GM12878 (cell line): ENCODE results near the gene AHCYL2. TPM values are rescaled to one million over a fixed set of nuclear protein-coding genes. Genes with fewer than 3 reads are reported as not detected.

ENCODE experiments used
- ATAC-seq: fragments of 200-7000 bp; cut with Tn5 transposase; 3 replicates; pipeline ENCODE4 v1.9.1; 2020; ENCODE audit warnings: mild to moderate bottlenecking, moderate library complexity
- BruUV-seq: library from RNA; stranded (reverse); fragments of 400-500 nt; replicated peaks from 2 replicates; lab custom pipeline; 2021; lab: Mats Ljungman, UMichigan
- CTCF ChIA-PET: fragments of 300-600 bp; sonication (Branson Sonifier 250); formaldehyde crosslinking; extraction: SDS; loops from one replicate; lab custom pipeline; 2021; ENCODE audit warnings: inconsistent platforms; lab: Yijun Ruan, JAX
- POLR2A ChIA-PET: fragments of 350-600 bp; formaldehyde crosslinking; extraction: SDS; loops from one replicate; lab custom pipeline; 2021; ENCODE audit warnings: inconsistent platforms; lab: Charles Lee
- RAD21 ChIA-PET: fragments of 300-600 bp; sonication (Branson Sonifier 250); formaldehyde crosslinking; loops from one replicate; lab custom pipeline; 2023; ENCODE audit warnings: antibody characterized with exemption; ENCODE audit not compliant: unreplicated experiment; lab: Charles Lee
- SMC1A ChIA-PET: fragments of 300-600 bp; sonication (Branson Sonifier 250); formaldehyde crosslinking; loops from one replicate; lab custom pipeline; 2023; ENCODE audit not compliant: unreplicated experiment, uncharacterized antibody; lab: Charles Lee
- DNase-seq: peaks from one replicate; pipeline ENCODE4 v3.0.0-alpha.2; 2011; ENCODE audit warnings: low read depth, low spot score
- FAIRE-seq: peaks from 3 replicates; lab custom pipeline; 2011; peaks lifted over from hg19 to GRCh38; lab: Jason Lieb, UNC
- H2AFZ ChIP-seq: 2 replicates; pipeline ENCODE4 v1.6.0; 2011; ENCODE audit warnings: low read depth, low read length, control low read depth; ENCODE audit not compliant: control insufficient read depth
- H3K27ac ChIP-seq: 2 replicates; pipeline ENCODE4 v1.5.1; 2011; ENCODE audit warnings: control low read depth; ENCODE audit not compliant: control insufficient read depth, insufficient read depth
- H3K27me3 ChIP-seq, 2 experiments: replicated peaks in 1 of 2; 2 replicates each; pipeline versions ENCODE4 v1.6.0 to v1.6.1; 2011; ENCODE audit warnings: low read length in 1 of 2; ENCODE audit not compliant: control insufficient read depth in 2 of 2, insufficient read depth in 2 of 2
- H3K36me3 ChIP-seq, 2 experiments: 2 replicates each; pipeline ENCODE4 v1.5.1; 2011; ENCODE audit warnings: low read length in 1 of 2; ENCODE audit not compliant: control insufficient read depth in 2 of 2, insufficient read depth in 2 of 2
- H3K4me1 ChIP-seq: 2 replicates; pipeline ENCODE4 v1.6.1; 2011; ENCODE audit warnings: mild to moderate bottlenecking, low read length, moderate library complexity, mixed read lengths; ENCODE audit not compliant: control insufficient read depth, insufficient read depth
- H3K4me2 ChIP-seq: 2 replicates; pipeline ENCODE4 v1.6.0; 2011; ENCODE audit warnings: control low read depth; ENCODE audit not compliant: control insufficient read depth, insufficient read depth
- H3K4me3 ChIP-seq: fragments of 200-600 bp; sonication (generic); 2 replicates; pipeline ENCODE4 v1.5.1; 2016
- H3K79me2 ChIP-seq: 2 replicates; pipeline ENCODE4 v1.6.0; 2011; ENCODE audit warnings: low read length; ENCODE audit not compliant: control insufficient read depth, insufficient read depth
- H3K9ac ChIP-seq: 2 replicates; pipeline ENCODE4 v1.8.0; 2011; ENCODE audit warnings: low read length, control low read depth, mixed read lengths; ENCODE audit not compliant: control insufficient read depth, insufficient read depth
- H3K9me3 ChIP-seq: replicated peaks from 3 replicates; pipeline ENCODE4 v1.5.1; 2011; ENCODE audit warnings: mild to moderate bottlenecking, low read length; ENCODE audit not compliant: control insufficient read depth, insufficient read depth
- H4K20me1 ChIP-seq: 2 replicates; pipeline ENCODE4 v1.6.0; 2011; ENCODE audit not compliant: control insufficient read depth, insufficient read depth
- CHD2 ChIP-seq: IDR thresholded peaks from 2 replicates; pipeline ENCODE4 v1.6.1; 2011; ENCODE audit warnings: low read depth, low read length, improper control_type of control experiment, borderline replicate concordance
- CREM ChIP-seq: IDR thresholded peaks from 2 replicates; pipeline ENCODE4 v1.6.1; 2014; ENCODE audit warnings: antibody characterized with exemption, low read depth
- ETV6 ChIP-seq, 2 experiments: fragments of 450-650 bp in 1 of 2; IDR thresholded peaks in 1 of 2; conservative IDR thresholded peaks in 1 of 2; 2 replicates each; pipeline ENCODE4 v1.6.1; 2014; ENCODE audit warnings: antibody characterized with exemption in 1 of 2, borderline replicate concordance in 1 of 2, low read depth in 1 of 2, mild to moderate bottlenecking in 1 of 2, moderate library complexity in 1 of 2
- FOXK2 ChIP-seq: fragments of 450-650 bp; IDR thresholded peaks from 2 replicates; pipeline ENCODE4 v1.6.1; 2017; ENCODE audit warnings: mild to moderate bottlenecking, moderate library complexity
- HDGF ChIP-seq: fragments of 450-650 bp; IDR thresholded peaks from 2 replicates; pipeline ENCODE4 v1.6.1; 2016; ENCODE audit warnings: antibody characterized with exemption
- JUND ChIP-seq: IDR thresholded peaks from 2 replicates; pipeline ENCODE4 v1.6.1; 2012; ENCODE audit warnings: low read depth, mild to moderate bottlenecking, low read length, improper control_type of control experiment, moderate library complexity
- KDM1A ChIP-seq: fragments of 200-600 bp; sonication (generic); IDR thresholded peaks from 2 replicates; pipeline ENCODE4 v1.6.1; 2016; ENCODE audit warnings: borderline replicate concordance
- MXI1 ChIP-seq: fragments of 150-350 bp; IDR thresholded peaks from 2 replicates; pipeline ENCODE4 v1.6.1; 2011; ENCODE audit warnings: low read depth, mild to moderate bottlenecking, inconsistent platforms, low read length, improper control_type of control experiment
- POLR2AphosphoS5 ChIP-seq: IDR thresholded peaks from 2 replicates; pipeline ENCODE4 v1.6.1; 2011; ENCODE audit warnings: mild to moderate bottlenecking, low read length, inconsistent platforms
- SRF ChIP-seq, 2 experiments: IDR thresholded peaks; 2 replicates each; pipeline ENCODE4 v1.6.1; 2011; ENCODE audit warnings: low read depth in 2 of 2, low read length in 2 of 2, mild to moderate bottlenecking in 1 of 2, moderate library complexity in 1 of 2
- ZNF384 ChIP-seq: IDR thresholded peaks from 2 replicates; pipeline ENCODE4 v1.6.1; 2012; ENCODE audit warnings: low read depth, mild to moderate bottlenecking, low read length, improper control_type of control experiment, borderline replicate concordance
- ZNF622 ChIP-seq: fragments of 450-650 bp; IDR thresholded peaks from 2 replicates; pipeline ENCODE4 v1.6.1; 2017; ENCODE audit warnings: mild to moderate bottlenecking, inconsistent platforms
- WGBS: methylation state at CpG from one replicate; pipeline ENCODE4 v1.1.6; 2016; ENCODE audit warnings: low lambda C conversion rate; ENCODE audit not compliant: insufficient replicate concordance, insufficient coverage; ENCODE audit errors: missing lambda C conversion rate; 5-methylcytosine and 5-hydroxymethylcytosine counted together
- in situ Hi-C: fragments of 300-500 bp; cut with MboI; formaldehyde crosslinking; loops from 9 replicates; pipeline ENCODE4 v1.14.3; 2018; ENCODE audit warnings: mixed read lengths
- intact Hi-C: fragments of 100-400 bp; cut with micrococcal nuclease; formaldehyde crosslinking; loops from one replicate; pipeline ENCODE4 v1.14.2; 2022; ENCODE audit not compliant: unreplicated experiment
- polyA plus RNA-seq, 11 experiments: library from polyadenylated mRNA; depleted of rRNA in 4 of 11; unstranded in 6 of 11; stranded (reverse) in 5 of 11; fragments of >200 nt; fragmentation: Nextera tagmentation in 4 of 11; fragmentation: Illumina TruSeq in 1 of 11; extraction: Ambion mirVana in 4 of 11; extraction: Trizol in 1 of 11; gene quantifications; 1 replicate in 1 of 11; 2 replicates in 10 of 11; pipeline versions ENCODE4 v1.2.1 to v1.2.3, GENCODE V29; 2011 to 2016; ENCODE audit warnings: inconsistent platforms in 2 of 11, missing spikeins in 2 of 11, low read depth in 1 of 11
- total RNA-seq, 4 experiments: library from RNA; depleted of rRNA in 3 of 4; stranded (reverse); fragments of >200 nt in 3 of 4; fragmentation: Illumina TruSeq in 1 of 4; extraction: Trizol in 1 of 4; gene quantifications; 2 replicates each; pipeline versions ENCODE4 v1.2.1 to v1.2.3, GENCODE V29; 2013 to 2021
- TF ChIP-seq, protein P1 (sequence below): IDR thresholded peaks from 2 replicates; pipeline ENCODE4 v1.6.1; 2011; ENCODE audit warnings: borderline replicate concordance, low read depth, mild to moderate bottlenecking, moderate library complexity, low read length; ENCODE audit not compliant: insufficient read depth, poor library complexity, severe bottlenecking
- TF ChIP-seq, protein P2 (sequence below): fragments of 450-650 bp; IDR thresholded peaks from 2 replicates; pipeline ENCODE4 v1.6.1; 2016; ENCODE audit warnings: mild to moderate bottlenecking
- TF ChIP-seq, protein P3 (sequence below): fragments of 450-650 bp; IDR thresholded peaks from 2 replicates; pipeline ENCODE4 v1.6.1; 2017; ENCODE audit warnings: mild to moderate bottlenecking, low read depth, inconsistent platforms; ENCODE audit not compliant: poor library complexity, severe bottlenecking

The AHCYL2 gene
- total and polyA plus RNA-seq, 10 of the 15 experiments (the other 5 are each of a cell fraction or from before 2014, with no cell fraction given), result 1.7 to 29.1 (median 5.4) TPM

DNA sequence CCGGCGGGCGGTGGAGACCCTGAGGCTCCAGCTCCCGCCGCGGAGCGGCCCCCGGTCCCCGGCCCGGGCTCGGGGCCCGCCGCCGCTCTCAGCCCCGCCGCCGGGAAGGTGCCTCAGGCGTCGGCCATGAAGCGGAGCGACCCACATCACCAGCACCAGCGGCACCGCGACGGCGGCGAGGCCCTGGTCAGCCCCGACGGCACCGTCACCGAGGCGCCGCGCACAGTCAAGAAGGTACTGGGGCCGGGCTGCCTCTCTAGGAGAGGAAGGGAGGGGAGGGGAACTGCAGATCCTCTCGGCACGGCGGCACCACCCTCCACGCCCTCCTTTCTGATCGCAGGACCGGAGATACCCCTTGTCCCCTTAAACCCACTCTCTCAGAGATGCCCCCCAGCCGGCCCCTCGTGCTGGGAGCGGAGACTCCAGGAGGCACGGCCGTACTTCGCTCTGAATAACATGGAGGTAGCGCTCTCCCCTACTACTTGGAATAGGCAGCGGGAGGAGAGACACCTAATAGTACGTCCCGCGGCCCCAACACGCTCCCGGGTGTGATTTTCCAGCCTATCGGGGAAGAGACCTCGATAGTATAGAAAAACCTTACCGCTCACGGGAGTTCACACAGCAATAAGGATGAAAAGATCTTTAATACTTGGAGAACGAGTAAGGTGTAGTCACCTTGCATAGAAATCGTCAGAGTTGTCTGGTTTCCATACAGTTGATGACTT is 538 bp downstream of the AHCYL2 start (continued):
- TF ChIP-seq, protein P1, sequence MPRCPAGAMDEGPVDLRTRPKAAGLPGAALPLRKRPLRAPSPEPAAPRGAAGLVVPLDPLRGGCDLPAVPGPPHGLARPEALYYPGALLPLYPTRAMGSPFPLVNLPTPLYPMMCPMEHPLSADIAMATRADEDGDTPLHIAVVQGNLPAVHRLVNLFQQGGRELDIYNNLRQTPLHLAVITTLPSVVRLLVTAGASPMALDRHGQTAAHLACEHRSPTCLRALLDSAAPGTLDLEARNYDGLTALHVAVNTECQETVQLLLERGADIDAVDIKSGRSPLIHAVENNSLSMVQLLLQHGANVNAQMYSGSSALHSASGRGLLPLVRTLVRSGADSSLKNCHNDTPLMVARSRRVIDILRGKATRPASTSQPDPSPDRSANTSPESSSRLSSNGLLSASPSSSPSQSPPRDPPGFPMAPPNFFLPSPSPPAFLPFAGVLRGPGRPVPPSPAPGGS, result no peak
- TF ChIP-seq SRF (IDR thresholded peaks at IDR 0.05; ENCODE audit: low read depth in 2 of 2, low read length in 2 of 2), result no peak
- TF ChIP-seq MXI1, result 0 out of 2 replicates have a peak, but pooled peaks have one; percentile 41
- TF ChIP-seq POLR2AphosphoS5, result no peak
- no peak for TF ChIP-seq HDGF

DNA sequence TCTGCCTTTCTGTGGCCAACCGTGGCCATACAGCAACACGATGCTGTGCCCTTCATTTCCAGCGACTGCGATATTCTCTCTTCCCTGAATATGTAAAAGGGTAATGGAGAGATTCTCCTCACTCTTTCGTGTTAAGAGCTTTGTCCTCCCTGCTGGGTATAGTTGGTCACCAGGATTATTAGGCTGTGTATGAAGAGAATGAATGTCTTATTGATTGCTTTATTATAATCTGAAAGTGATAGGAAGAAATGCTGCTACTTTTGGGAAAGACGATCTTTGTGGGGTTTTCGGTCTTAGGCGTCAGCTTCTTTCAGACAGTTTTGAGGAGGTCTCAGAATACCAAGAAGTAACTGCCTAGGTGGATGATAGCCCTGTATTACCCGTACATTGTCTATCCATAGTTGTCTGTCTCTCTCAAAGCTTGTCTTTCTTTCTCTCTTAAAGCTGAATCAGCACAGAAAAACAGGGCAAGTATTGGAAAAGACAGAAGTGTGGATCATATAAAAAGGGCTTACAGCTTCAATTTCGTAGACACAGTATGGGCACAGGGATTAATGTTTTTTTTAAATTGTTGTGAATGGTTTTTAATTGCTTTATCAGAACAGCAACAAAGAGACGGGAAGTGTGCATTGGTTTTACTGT is 1.2 kb downstream of the AHCYL2 start:
- no peak overlapping the region for H3K27ac ChIP-seq
- in situ Hi-C loops, result no loop called here
- H3K9ac ChIP-seq, result peak overlapping the region; percentile 64
- no peak for TF ChIP-seq JUND
- TF ChIP-seq ZNF384, result no peak
- TF ChIP-seq ETV6 (conservative IDR thresholded peaks at IDR 0.05 in 1 of 2, IDR thresholded peaks at IDR 0.05 in 1 of 2; ENCODE audit: borderline replicate concordance in 1 of 2, low read depth in 1 of 2), result no peak
- TF ChIP-seq, protein P2, sequence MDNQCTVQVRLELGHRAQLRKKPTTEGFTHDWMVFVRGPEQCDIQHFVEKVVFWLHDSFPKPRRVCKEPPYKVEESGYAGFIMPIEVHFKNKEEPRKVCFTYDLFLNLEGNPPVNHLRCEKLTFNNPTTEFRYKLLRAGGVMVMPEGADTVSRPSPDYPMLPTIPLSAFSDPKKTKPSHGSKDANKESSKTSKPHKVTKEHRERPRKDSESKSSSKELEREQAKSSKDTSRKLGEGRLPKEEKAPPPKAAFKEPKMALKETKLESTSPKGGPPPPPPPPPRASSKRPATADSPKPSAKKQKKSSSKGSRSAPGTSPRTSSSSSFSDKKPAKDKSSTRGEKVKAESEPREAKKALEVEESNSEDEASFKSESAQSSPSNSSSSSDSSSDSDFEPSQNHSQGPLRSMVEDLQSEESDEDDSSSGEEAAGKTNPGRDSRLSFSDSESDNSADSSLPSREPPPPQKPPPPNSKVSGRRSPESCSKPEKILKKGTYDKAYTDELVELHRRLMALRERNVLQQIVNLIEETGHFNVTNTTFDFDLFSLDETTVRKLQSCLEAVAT, result no peak
- no peak for TF ChIP-seq KDM1A
- TF ChIP-seq ZNF622, result no peak
- no peak for TF ChIP-seq CREM
- TF ChIP-seq CHD2, result no peak
- TF ChIP-seq FOXK2, result no peak
- TF ChIP-seq, protein P3, sequence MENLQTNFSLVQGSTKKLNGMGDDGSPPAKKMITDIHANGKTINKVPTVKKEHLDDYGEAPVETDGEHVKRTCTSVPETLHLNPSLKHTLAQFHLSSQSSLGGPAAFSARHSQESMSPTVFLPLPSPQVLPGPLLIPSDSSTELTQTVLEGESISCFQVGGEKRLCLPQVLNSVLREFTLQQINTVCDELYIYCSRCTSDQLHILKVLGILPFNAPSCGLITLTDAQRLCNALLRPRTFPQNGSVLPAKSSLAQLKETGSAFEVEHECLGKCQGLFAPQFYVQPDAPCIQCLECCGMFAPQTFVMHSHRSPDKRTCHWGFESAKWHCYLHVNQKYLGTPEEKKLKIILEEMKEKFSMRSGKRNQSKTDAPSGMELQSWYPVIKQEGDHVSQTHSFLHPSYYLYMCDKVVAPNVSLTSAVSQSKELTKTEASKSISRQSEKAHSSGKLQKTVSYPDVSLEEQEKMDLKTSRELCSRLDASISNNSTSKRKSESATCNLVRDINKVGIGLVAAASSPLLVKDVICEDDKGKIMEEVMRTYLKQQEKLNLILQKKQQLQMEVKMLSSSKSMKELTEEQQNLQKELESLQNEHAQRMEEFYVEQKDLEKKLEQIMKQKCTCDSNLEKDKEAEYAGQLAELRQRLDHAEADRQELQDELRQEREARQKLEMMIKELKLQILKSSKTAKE, result no peak

More for the DNA sequence above, 1.2 kb downstream of the AHCYL2 start:
- Histone ChIP-seq H3K9me3 (no peaks in the 10 kb centered on the region), H4K20me1 (no peaks in the 10 kb centered on the region), H3K27me3 (no peaks in the 10 kb centered on the region), H3K4me3 (peak overlapping the region; percentile 72), H2AFZ (peak overlapping the region; percentile 89), H3K79me2 (no peaks in the 10 kb centered on the region; the same call in 1 of the 2 replicates), H3K4me2 (peak overlapping the region; percentile 91), H3K36me3 (no peaks in the 10 kb centered on the region), H3K4me1 (peaks cover 8% of the 10 kb centered on the region; the same call in 1 of the 2 replicates)
- ChIA-PET CTCF (interaction anchor here (0.7 to 9.7 kb wide), 11 partner anchors 8 to 343 kb away, joined by 3 to 185 read pairs (median 3); no protein-coding TSS in a partner anchor), POLR2A (interaction anchor here (1.1 kb wide), 1 partner anchor 208 kb away, joined by 3 read pairs; the partner anchor contains the start of gene STRIP2), SMC1A (interaction anchor here (0.7 to 3.5 kb wide), 7 partner anchors 12 to 144 kb away, joined by 3 to 29 read pairs (median 4); no protein-coding TSS in a partner anchor), RAD21 (interaction anchor here (0.6 to 1.3 kb wide), 4 partner anchors 8 to 282 kb away, joined by 3 to 6 read pairs (median 4); no protein-coding TSS in a partner anchor)
- DNase-seq (no peak), ATAC-seq (no peak), FAIRE-seq (no peak)
- TSS peak; percentile 60 for BruUV-seq
- 27% methylated on average over 11 of the region's 11 CpGs for WGBS
- intact Hi-C loops, result loop anchor here (10.0 kb wide), 1 partner anchor 389 kb away; the partner anchor contains the start of gene NRF1
